ENCODE results near the gene BANP. TPM values are rescaled to one million over a fixed set of nuclear protein-coding genes. Genes with fewer than 3 reads are reported as not detected.

The BANP gene
- total RNA-seq, 1 experiment from 2014 or later, result 22.6 TPM

GRCh38 chr16:88117476-88117868 lies 166.2 kb downstream of the BANP start:
- intact Hi-C loops (cut with micrococcal nuclease; ENCODE audit: unreplicated experiment) (no loop called here), in situ Hi-C loops (cut with HindIII; ENCODE audit: low pct_unique_long_range_greater_than_20kb, low sequenced_read_pairs) (no loop called here)
- TF ChIP-seq TCF7L2 (IDR thresholded peaks at IDR 0.05; ENCODE audit: low read depth, low read length), result no peak
- no peak for TF ChIP-seq REST (IDR thresholded peaks at IDR 0.05; ENCODE audit: insufficient read depth in 1 of 2, low read depth in 2 of 2, low read length in 1 of 2)
- no peak for TF ChIP-seq POLR2AphosphoS5 (IDR thresholded peaks at IDR 0.05; ENCODE audit: low read depth, low read length)
- no peak for TF ChIP-seq CTCF (IDR thresholded peaks at IDR 0.05)
- TF ChIP-seq SIN3A (IDR thresholded peaks at IDR 0.05; ENCODE audit: borderline replicate concordance, insufficient read depth, low read depth, low read length), result no peak
- no peak overlapping the region for H3K27ac ChIP-seq (ENCODE audit: low read length)
- no peaks in the 10 kb centered on the region for H3K9me3 ChIP-seq (ENCODE audit: control insufficient read depth, insufficient read depth, low read depth, low read length)
- DNase-seq (ENCODE audit: low read depth, low spot score) (no peak), ATAC-seq (no peak)
- CTCF ChIA-PET, result no interaction called here
- H3K4me3 ChIP-seq (ENCODE audit: low read depth in 2 of 2, low read length in 2 of 2), result no peak overlapping the region
- no peaks in the 10 kb centered on the region for H3K27me3 ChIP-seq (ENCODE audit: control insufficient read depth, insufficient read depth, low read length)
- BruUV-seq (replicated peaks), result no TSS peak
- no peaks in the 10 kb centered on the region for H3K36me3 ChIP-seq (ENCODE audit: control insufficient read depth, insufficient read depth, low read length)
- H3K4me1 ChIP-seq (ENCODE audit: control insufficient read depth, insufficient read depth, low read length), result no peaks in the 10 kb centered on the region
- POLR2A ChIA-PET, result no interaction called here

GRCh38 chr16:88118376-88118775 lies 167.1 kb downstream of the BANP start:
- peak; percentile 41; the same call in 1 of the 2 replicates for ATAC-seq
- POLR2A ChIA-PET, result no interaction called here
- BruUV-seq (replicated peaks), result no TSS peak

More at GRCh38 chr16:88118376-88118775, 167.1 kb downstream of the BANP start:
- no peaks in the 10 kb centered on the region for H3K36me3 ChIP-seq (ENCODE audit: control insufficient read depth, insufficient read depth, low read length)
- H3K9me3 ChIP-seq (ENCODE audit: control insufficient read depth, insufficient read depth, low read depth, low read length), result no peaks in the 10 kb centered on the region
- in situ Hi-C loops (cut with HindIII; ENCODE audit: low pct_unique_long_range_greater_than_20kb, low sequenced_read_pairs) (no loop called here), intact Hi-C loops (cut with micrococcal nuclease; ENCODE audit: unreplicated experiment) (no loop called here)
- no peaks in the 10 kb centered on the region for H3K27me3 ChIP-seq (ENCODE audit: control insufficient read depth, insufficient read depth, low read length)
- no peaks in the 10 kb centered on the region for H3K4me1 ChIP-seq (ENCODE audit: control insufficient read depth, insufficient read depth, low read length)
- CTCF ChIA-PET, result no interaction called here
- TF ChIP-seq TCF7L2 (IDR thresholded peaks at IDR 0.05; ENCODE audit: low read depth, low read length) (no peak), CTCF (IDR thresholded peaks at IDR 0.05) (no peak), REST (IDR thresholded peaks at IDR 0.05; ENCODE audit: insufficient read depth in 1 of 2, low read depth in 2 of 2, low read length in 1 of 2) (no peak), SIN3A (IDR thresholded peaks at IDR 0.05; ENCODE audit: borderline replicate concordance, insufficient read depth, low read depth, low read length) (no peak), POLR2AphosphoS5 (IDR thresholded peaks at IDR 0.05; ENCODE audit: low read depth, low read length) (no peak)
- no peak overlapping the region for H3K4me3 ChIP-seq (ENCODE audit: low read depth in 2 of 2, low read length in 2 of 2)
- H3K27ac ChIP-seq (ENCODE audit: low read length), result no peak overlapping the region
- no peak for DNase-seq (ENCODE audit: low read depth, low spot score)
